ENCODE measurements around the gene ITGA5.

Gene ITGA5

GRCh38 chr12:54419088-54419887 is at the start of gene ITGA5:
ITGA5 (minus strand) TSS chr12:54419266; CDS start chr12:54419198, 68 bp downstream.
- DNase-seq, result peak in 4 of 6 experiments; percentile 24 to 57 (median 42)

GRCh38 chr12:54465857-54466523 is 46.9 kb upstream of the ITGA5 start:
- no peak for DNase-seq

- DNase-seq, result no peak
Observed at GRCh38 chr12:54463484-54463883, 44.4 kb upstream of the ITGA5 start.

- DNase-seq, result no peak
Observed at GRCh38 chr12:54463034-54463433, 44.0 kb upstream of the ITGA5 start.

- DNase-seq, result no peak
Observed at GRCh38 chr12:54460317-54460923, 41.4 kb upstream of the ITGA5 start.

GRCh38 chr12:54459355-54459754 is 40.3 kb upstream of the ITGA5 start:
- no peak for DNase-seq

- no peak for DNase-seq
Observed at GRCh38 chr12:54455760-54456469, 36.8 kb upstream of the ITGA5 start.

- DNase-seq, result no peak
Observed at GRCh38 chr12:54452628-54453027, 33.6 kb upstream of the ITGA5 start.

- DNase-seq, result no peak
Observed at GRCh38 chr12:54448344-54448743, 29.3 kb upstream of the ITGA5 start.

GRCh38 chr12:54447917-54448316 is 28.9 kb upstream of the ITGA5 start:
- no peak for DNase-seq

- no peak for DNase-seq
Observed at GRCh38 chr12:54444206-54444605, 25.1 kb upstream of the ITGA5 start.

- DNase-seq, result no peak
Observed at GRCh38 chr12:54443446-54443845, 24.4 kb upstream of the ITGA5 start.

- DNase-seq, result no peak
Observed at GRCh38 chr12:54442961-54443360, 23.9 kb upstream of the ITGA5 start.

- DNase-seq, result no peak
Observed at GRCh38 chr12:54442099-54442498, 23.0 kb upstream of the ITGA5 start.

GRCh38 chr12:54439521-54440255 is 20.6 kb upstream of the ITGA5 start:
- DNase-seq, result peak in 3 of 6 experiments; percentile 35 to 69 (median 64)

- DNase-seq, result no peak
Observed at GRCh38 chr12:54439096-54439495, 20.0 kb upstream of the ITGA5 start.

GRCh38 chr12:54438517-54438916 is 19.5 kb upstream of the ITGA5 start:
- DNase-seq, result no peak

GRCh38 chr12:54437697-54438096 is 18.6 kb upstream of the ITGA5 start:
- no peak for DNase-seq

- no peak for DNase-seq
Observed at GRCh38 chr12:54437243-54437642, 18.2 kb upstream of the ITGA5 start.

- no peak for DNase-seq
Observed at GRCh38 chr12:54432815-54433164, 13.7 kb upstream of the ITGA5 start.

GRCh38 chr12:54431911-54432814 is 13.1 kb upstream of the ITGA5 start:
- no peak for DNase-seq

Data from stimulated activated naive CD4-positive, alpha-beta T cell (primary cell).